ENCODE results near the gene GPR68.

Gene GPR68

DNA sequence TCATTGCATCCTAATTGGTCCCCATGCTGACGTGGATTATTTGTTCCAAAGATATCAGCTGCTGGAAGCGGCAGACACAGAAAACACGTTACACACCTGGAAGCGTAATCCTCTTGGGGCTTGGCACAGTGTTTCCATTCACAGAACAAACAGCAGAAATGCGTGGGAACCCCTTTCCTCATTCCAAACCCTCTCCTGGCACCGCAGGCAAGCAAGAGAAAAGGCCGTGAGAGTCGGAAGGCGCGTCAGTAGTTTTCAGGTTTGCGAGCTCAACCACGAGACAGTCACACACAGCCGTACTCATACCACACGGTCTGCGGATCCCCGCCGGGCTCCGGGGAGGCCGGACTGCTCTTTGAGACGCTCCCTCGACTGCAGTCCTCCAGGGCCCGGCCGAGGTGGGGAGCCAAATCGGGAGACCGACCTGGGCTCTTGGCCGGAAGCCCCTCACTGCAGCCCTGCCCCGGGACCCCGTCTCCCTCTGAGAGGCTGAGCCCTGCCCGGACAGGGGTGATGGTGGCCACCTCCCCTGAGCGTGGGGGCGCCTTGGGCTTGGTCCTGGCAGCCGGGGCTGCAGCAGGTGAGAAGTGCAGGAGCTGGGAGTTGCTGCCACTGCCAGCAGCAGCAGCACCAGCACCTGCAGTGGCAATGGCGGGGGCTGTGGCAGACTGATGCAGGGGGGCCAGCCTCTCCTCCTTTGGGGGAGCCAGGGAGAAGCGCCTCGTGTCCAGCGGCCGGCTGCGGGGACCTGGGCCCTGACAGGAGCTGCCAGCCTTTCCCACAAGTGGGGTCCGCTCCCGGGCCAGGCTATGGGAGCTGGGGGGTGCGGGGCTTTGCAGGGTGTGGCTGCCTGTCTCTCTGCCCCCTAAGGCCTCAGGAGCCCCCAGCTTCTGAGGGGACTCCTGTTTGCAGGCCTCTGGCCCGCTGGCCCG lies 28.1 kb upstream of the GPR68 start:
- Histone ChIP-seq H3K4me3 (ENCODE audit: low read depth, low read length) (no peak overlapping the region), H3K9me3 (ENCODE audit: control insufficient read depth, insufficient read depth, low read depth, low read length) (no peaks in the 10 kb centered on the region), H3K27ac (ENCODE audit: extremely low read depth, low read depth, low read length) (no peak overlapping the region), H3K4me1 (ENCODE audit: control insufficient read depth, insufficient read depth, low read length) (no peaks in the 10 kb centered on the region), H3K36me3 (ENCODE audit: control insufficient read depth in 2 of 2, insufficient read depth in 1 of 2, low read length in 2 of 2) (peaks cover 0 to 17% of the 10 kb centered on the region in 2 experiments; a peak in 2 of 3 replicates)
- ChIA-PET CTCF (interaction anchor here (0.7 kb wide), 1 partner anchor 14 kb away, joined by 3 read pairs; no protein-coding TSS in a partner anchor), POLR2A (no interaction called here)
- no peak for TF ChIP-seq ZNF223 (tag by site-specific recombination; IDR thresholded peaks at IDR 0.05)
- TF ChIP-seq SCRT1 (tag by site-specific recombination; IDR thresholded peaks at IDR 0.05; ENCODE audit: borderline replicate concordance): no peak
- TF ChIP-seq ZFP41 (tag by site-specific recombination; IDR thresholded peaks at IDR 0.05; ENCODE audit: borderline replicate concordance): no peak
- TF ChIP-seq, protein P1, sequence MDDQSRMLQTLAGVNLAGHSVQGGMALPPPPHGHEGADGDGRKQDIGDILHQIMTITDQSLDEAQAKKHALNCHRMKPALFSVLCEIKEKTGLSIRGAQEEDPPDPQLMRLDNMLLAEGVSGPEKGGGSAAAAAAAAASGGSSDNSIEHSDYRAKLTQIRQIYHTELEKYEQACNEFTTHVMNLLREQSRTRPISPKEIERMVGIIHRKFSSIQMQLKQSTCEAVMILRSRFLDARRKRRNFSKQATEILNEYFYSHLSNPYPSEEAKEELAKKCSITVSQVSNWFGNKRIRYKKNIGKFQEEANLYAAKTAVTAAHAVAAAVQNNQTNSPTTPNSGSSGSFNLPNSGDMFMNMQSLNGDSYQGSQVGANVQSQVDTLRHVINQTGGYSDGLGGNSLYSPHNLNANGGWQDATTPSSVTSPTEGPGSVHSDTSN (CRISPR knock-in tag; IDR thresholded peaks at IDR 0.05): no peak
- no peak for TF ChIP-seq ZSCAN16 (tag by site-specific recombination; IDR thresholded peaks at IDR 0.05)
- TF ChIP-seq ZNF10 (tag by site-specific recombination; IDR thresholded peaks at IDR 0.05): no peak
- no peak for TF ChIP-seq ZFP3 (tag by site-specific recombination; IDR thresholded peaks at IDR 0.05; ENCODE audit: low read depth)
- TF ChIP-seq, protein P2, sequence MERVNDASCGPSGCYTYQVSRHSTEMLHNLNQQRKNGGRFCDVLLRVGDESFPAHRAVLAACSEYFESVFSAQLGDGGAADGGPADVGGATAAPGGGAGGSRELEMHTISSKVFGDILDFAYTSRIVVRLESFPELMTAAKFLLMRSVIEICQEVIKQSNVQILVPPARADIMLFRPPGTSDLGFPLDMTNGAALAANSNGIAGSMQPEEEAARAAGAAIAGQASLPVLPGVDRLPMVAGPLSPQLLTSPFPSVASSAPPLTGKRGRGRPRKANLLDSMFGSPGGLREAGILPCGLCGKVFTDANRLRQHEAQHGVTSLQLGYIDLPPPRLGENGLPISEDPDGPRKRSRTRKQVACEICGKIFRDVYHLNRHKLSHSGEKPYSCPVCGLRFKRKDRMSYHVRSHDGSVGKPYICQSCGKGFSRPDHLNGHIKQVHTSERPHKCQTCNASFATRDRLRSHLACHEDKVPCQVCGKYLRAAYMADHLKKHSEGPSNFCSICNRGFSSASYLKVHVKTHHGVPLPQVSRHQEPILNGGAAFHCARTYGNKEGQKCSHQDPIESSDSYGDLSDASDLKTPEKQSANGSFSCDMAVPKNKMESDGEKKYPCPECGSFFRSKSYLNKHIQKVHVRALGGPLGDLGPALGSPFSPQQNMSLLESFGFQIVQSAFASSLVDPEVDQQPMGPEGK (tag by site-specific recombination; IDR thresholded peaks at IDR 0.05): no peak
- TF ChIP-seq ZSCAN30 (tag by site-specific recombination; IDR thresholded peaks at IDR 0.05): no peak
- TF ChIP-seq BCL11A (tag by site-specific recombination; IDR thresholded peaks at IDR 0.05; ENCODE audit: low read depth): no peak
- TF ChIP-seq, protein P3, sequence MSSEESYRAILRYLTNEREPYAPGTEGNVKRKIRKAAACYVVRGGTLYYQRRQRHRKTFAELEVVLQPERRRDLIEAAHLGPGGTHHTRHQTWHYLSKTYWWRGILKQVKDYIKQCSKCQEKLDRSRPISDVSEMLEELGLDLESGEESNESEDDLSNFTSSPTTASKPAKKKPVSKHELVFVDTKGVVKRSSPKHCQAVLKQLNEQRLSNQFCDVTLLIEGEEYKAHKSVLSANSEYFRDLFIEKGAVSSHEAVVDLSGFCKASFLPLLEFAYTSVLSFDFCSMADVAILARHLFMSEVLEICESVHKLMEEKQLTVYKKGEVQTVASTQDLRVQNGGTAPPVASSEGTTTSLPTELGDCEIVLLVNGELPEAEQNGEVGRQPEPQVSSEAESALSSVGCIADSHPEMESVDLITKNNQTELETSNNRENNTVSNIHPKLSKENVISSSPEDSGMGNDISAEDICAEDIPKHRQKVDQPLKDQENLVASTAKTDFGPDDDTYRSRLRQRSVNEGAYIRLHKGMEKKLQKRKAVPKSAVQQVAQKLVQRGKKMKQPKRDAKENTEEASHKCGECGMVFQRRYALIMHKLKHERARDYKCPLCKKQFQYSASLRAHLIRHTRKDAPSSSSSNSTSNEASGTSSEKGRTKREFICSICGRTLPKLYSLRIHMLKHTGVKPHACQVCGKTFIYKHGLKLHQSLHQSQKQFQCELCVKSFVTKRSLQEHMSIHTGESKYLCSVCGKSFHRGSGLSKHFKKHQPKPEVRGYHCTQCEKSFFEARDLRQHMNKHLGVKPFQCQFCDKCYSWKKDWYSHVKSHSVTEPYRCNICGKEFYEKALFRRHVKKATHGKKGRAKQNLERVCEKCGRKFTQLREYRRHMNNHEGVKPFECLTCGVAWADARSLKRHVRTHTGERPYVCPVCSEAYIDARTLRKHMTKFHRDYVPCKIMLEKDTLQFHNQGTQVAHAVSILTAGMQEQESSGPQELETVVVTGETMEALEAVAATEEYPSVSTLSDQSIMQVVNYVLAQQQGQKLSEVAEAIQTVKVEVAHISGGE (tag by site-specific recombination; conservative IDR thresholded peaks at IDR 0.05; ENCODE audit: low read depth): no peak
- no peak for TF ChIP-seq ZNF341 (tag by site-specific recombination; IDR thresholded peaks at IDR 0.05; ENCODE audit: low read depth)
- no peak for TF ChIP-seq ZNF837 (tag by site-specific recombination; IDR thresholded peaks at IDR 0.05)
- no peak for TF ChIP-seq IKZF3 (tag by site-specific recombination; IDR thresholded peaks at IDR 0.05)
- no peak for TF ChIP-seq GFI1B (tag by site-specific recombination; IDR thresholded peaks at IDR 0.05)
- TF ChIP-seq KLF16 (tag by site-specific recombination; IDR thresholded peaks at IDR 0.05): no peak
- TF ChIP-seq, protein P4, sequence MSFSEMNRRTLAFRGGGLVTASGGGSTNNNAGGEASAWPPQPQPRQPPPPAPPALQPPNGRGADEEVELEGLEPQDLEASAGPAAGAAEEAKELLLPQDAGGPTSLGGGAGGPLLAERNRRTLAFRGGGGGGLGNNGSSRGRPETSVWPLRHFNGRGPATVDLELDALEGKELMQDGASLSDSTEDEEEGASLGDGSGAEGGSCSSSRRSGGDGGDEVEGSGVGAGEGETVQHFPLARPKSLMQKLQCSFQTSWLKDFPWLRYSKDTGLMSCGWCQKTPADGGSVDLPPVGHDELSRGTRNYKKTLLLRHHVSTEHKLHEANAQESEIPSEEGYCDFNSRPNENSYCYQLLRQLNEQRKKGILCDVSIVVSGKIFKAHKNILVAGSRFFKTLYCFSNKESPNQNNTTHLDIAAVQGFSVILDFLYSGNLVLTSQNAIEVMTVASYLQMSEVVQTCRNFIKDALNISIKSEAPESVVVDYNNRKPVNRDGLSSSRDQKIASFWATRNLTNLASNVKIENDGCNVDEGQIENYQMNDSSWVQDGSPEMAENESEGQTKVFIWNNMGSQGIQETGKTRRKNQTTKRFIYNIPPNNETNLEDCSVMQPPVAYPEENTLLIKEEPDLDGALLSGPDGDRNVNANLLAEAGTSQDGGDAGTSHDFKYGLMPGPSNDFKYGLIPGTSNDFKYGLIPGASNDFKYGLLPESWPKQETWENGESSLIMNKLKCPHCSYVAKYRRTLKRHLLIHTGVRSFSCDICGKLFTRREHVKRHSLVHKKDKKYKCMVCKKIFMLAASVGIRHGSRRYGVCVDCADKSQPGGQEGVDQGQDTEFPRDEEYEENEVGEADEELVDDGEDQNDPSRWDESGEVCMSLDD (tag by site-specific recombination; IDR thresholded peaks at IDR 0.05): no peak
- TF ChIP-seq ZEB2 (tag by site-specific recombination; IDR thresholded peaks at IDR 0.05): no peak
- no peak for TF ChIP-seq OVOL3 (tag by site-specific recombination; IDR thresholded peaks at IDR 0.05)
